MM.1S (cell line): ENCODE results near the gene RNF113A.
"Not testable (repeated sequence)": the region's sequence is repeated elsewhere in the genome, so short reads cannot be mapped to it uniquely, and the experiment has no call there.

ENCODE experiments used
- DNase-seq: peaks from one replicate; pipeline ENCODE4 v3.0.0-alpha.2; 2015
- H2AFZ ChIP-seq: fragments of 300-600 bp; sonication (generic); 2 replicates; pipeline ENCODE4 v1.6.0; 2016; ENCODE audit warnings: antibody characterized with exemption, low read length
- H3F3A ChIP-seq: fragments of 300-600 bp; sonication (generic); 2 replicates; pipeline ENCODE4 v1.6.1; 2016; ENCODE audit warnings: mild to moderate bottlenecking, antibody characterized with exemption, low read length, moderate library complexity, mixed read lengths; ENCODE audit not compliant: insufficient read depth
- H3K27ac ChIP-seq: fragments of 300-600 bp; sonication (generic); 2 replicates; pipeline ENCODE4 v1.5.1; 2016; ENCODE audit warnings: mild to moderate bottlenecking, low read length
- H3K27me3 ChIP-seq: fragments of 300-600 bp; sonication (generic); replicated peaks from 2 replicates; pipeline ENCODE4 v1.6.0; 2016; ENCODE audit warnings: low read length; ENCODE audit not compliant: insufficient read depth
- H3K36me3 ChIP-seq: fragments of 300-600 bp; sonication (generic); replicated peaks from 2 replicates; pipeline ENCODE4 v1.6.1; 2016; ENCODE audit warnings: mild to moderate bottlenecking, low read length, mixed read lengths; ENCODE audit not compliant: insufficient read depth
- H3K4me1 ChIP-seq: fragments of 300-600 bp; sonication (generic); 2 replicates; pipeline ENCODE4 v1.6.1; 2016; ENCODE audit warnings: low read length, mixed read lengths
- H3K4me2 ChIP-seq: fragments of 300-600 bp; sonication (generic); 2 replicates; pipeline ENCODE4 v1.6.0; 2016; ENCODE audit warnings: low read depth, low read length
- H3K4me3 ChIP-seq: fragments of 300-600 bp; sonication (generic); 2 replicates; pipeline ENCODE4 v1.5.1; 2016; ENCODE audit warnings: low read length, mixed read lengths
- H3K79me2 ChIP-seq: fragments of 300-600 bp; sonication (generic); 2 replicates; pipeline ENCODE4 v1.6.1; 2016; ENCODE audit warnings: mixed run types, low read length, mixed read lengths
- H3K9ac ChIP-seq: fragments of 300-600 bp; sonication (generic); 2 replicates; pipeline ENCODE4 v1.6.1; 2016; ENCODE audit warnings: low read length, mixed read lengths
- H3K9me2 ChIP-seq: fragments of 300-600 bp; sonication (generic); replicated peaks from 2 replicates; pipeline ENCODE4 v1.6.1; 2016; ENCODE audit warnings: mild to moderate bottlenecking, low read length, mixed read lengths; ENCODE audit not compliant: insufficient read depth
- H3K9me3 ChIP-seq: fragments of 300-600 bp; sonication (generic); replicated peaks from 2 replicates; pipeline ENCODE4 v1.6.1; 2016; ENCODE audit warnings: mild to moderate bottlenecking, low read length, mixed read lengths; ENCODE audit not compliant: insufficient read depth
- H4K20me1 ChIP-seq: fragments of 300-600 bp; sonication (generic); 2 replicates; pipeline ENCODE4 v1.6.1; 2016; ENCODE audit warnings: mild to moderate bottlenecking, low read length, moderate library complexity, mixed read lengths; ENCODE audit not compliant: insufficient read depth
- EZH2 ChIP-seq: fragments of 300-600 bp; sonication (generic); optimal IDR thresholded peaks from 2 replicates; pipeline ENCODE3; 2017; ENCODE audit warnings: low read depth, mild to moderate bottlenecking, antibody characterized with exemption, low read length, mixed read lengths
- EZH2phosphoT487 ChIP-seq: fragments of 300-600 bp; sonication (generic); IDR thresholded peaks from 2 replicates; pipeline ENCODE4 v1.6.1; 2018; ENCODE audit warnings: antibody characterized with exemption, low read length
- TF ChIP-seq, protein P1 (sequence below): fragments of 300-600 bp; sonication (generic); IDR thresholded peaks from 2 replicates; pipeline ENCODE4 v1.5.1; 2016; ENCODE audit warnings: antibody characterized with exemption, low read length, mixed read lengths

The RNF113A gene

DNA sequence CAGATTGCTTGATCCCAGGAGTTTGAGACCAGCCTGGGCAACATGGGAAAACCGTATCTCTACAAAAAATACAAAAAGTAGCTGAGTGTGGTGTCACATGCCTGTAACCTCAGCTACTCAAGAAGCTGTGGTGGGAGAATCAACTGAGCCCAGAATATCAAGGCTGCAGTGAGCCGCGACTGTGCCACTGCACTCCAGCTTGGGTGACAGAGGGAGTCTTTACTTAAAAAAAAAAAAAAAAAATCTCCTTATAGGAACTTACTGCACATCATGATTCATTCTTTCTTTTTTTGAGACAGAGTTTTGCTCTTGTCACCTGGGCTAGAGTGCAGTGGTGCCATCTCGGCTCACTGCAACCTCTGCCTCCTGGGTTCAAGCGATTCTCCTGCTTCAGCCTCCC, 43.1 kb downstream of the RNF113A start:
- no peak overlapping the region for H2AFZ ChIP-seq
- DNase-seq, result no peak
- TF ChIP-seq, protein P1, sequence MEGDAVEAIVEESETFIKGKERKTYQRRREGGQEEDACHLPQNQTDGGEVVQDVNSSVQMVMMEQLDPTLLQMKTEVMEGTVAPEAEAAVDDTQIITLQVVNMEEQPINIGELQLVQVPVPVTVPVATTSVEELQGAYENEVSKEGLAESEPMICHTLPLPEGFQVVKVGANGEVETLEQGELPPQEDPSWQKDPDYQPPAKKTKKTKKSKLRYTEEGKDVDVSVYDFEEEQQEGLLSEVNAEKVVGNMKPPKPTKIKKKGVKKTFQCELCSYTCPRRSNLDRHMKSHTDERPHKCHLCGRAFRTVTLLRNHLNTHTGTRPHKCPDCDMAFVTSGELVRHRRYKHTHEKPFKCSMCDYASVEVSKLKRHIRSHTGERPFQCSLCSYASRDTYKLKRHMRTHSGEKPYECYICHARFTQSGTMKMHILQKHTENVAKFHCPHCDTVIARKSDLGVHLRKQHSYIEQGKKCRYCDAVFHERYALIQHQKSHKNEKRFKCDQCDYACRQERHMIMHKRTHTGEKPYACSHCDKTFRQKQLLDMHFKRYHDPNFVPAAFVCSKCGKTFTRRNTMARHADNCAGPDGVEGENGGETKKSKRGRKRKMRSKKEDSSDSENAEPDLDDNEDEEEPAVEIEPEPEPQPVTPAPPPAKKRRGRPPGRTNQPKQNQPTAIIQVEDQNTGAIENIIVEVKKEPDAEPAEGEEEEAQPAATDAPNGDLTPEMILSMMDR, result no peak
- TF ChIP-seq EZH2phosphoT487 (no peak), EZH2 (no peak)
- H3K4me1 ChIP-seq, result peaks cover 2% of the 10 kb centered on the region; the same call in 1 of the 2 replicates
- H3K9ac ChIP-seq, result no peak overlapping the region
- no peak overlapping the region for H3K27ac ChIP-seq
- no peak overlapping the region for H3K4me3 ChIP-seq
- H3K9me2 ChIP-seq, result no peaks in the 10 kb centered on the region
- H3K9me3 ChIP-seq, result no peaks in the 10 kb centered on the region
- H3K4me2 ChIP-seq, result no peak overlapping the region
- no peaks in the 10 kb centered on the region for H3K27me3 ChIP-seq
- no peaks in the 10 kb centered on the region for H4K20me1 ChIP-seq
- H3F3A ChIP-seq, result no peaks in the 10 kb centered on the region
- H3K36me3 ChIP-seq, result no peaks in the 10 kb centered on the region
- no peaks in the 10 kb centered on the region for H3K79me2 ChIP-seq

DNA sequence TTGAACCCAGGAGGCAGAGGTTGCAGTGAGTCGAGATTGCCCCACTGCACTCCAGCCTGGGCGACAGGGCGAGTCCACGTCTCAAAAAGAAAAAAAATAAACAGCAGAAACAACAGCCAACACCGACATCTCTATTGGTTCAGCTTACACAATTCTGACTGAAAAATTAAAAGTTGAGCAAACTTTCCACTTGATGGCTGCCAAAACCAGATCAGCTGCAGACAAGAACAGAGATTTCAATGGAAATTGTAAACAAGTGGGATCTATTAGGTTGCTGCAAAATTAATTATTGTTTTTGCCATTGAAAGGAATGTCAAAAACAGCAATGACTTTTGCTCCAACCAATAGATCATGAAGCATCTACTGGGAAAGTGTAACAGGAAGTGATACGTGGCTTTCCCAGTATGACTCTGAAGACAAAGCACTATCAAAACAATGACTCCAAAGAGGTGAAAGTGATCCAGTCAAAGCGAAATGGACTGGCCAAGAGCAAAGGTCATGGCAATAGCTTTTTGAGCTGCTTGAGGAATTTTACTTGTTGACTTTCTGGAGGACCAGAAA, 45.1 kb downstream of the RNF113A start:
- H3K79me2 ChIP-seq, result no peaks in the 10 kb centered on the region
- no peak for TF ChIP-seq EZH2
- TF ChIP-seq, protein P1, result no peak
- TF ChIP-seq EZH2phosphoT487, result no peak
- H3K36me3 ChIP-seq, result no peaks in the 10 kb centered on the region
- DNase-seq, result no peak
- H3K4me1 ChIP-seq, result 0 out of 2 replicates have a peak, but pooled peaks cover 5% of the 10 kb centered on the region
- no peaks in the 10 kb centered on the region for H3K9me3 ChIP-seq
- H3K9me2 ChIP-seq, result no peaks in the 10 kb centered on the region
- H3K9ac ChIP-seq, result no peak overlapping the region
- H2AFZ ChIP-seq, result no peak overlapping the region
- H3K27ac ChIP-seq, result no peak overlapping the region
- no peaks in the 10 kb centered on the region; the same call in 1 of the 2 replicates for H3F3A ChIP-seq
- no peak overlapping the region for H3K4me2 ChIP-seq
- H3K27me3 ChIP-seq, result no peaks in the 10 kb centered on the region
- no peak overlapping the region for H3K4me3 ChIP-seq
- H4K20me1 ChIP-seq, result no peaks in the 10 kb centered on the region

GRCh38 chrX:119824221-119824620, 47.3 kb downstream of the RNF113A start:
- not testable (repeated sequence) for H4K20me1 ChIP-seq, H3K9ac ChIP-seq, H3K4me1 ChIP-seq, H3K27ac ChIP-seq, H3K79me2 ChIP-seq, H3F3A ChIP-seq, H3K36me3 ChIP-seq, H3K9me3 ChIP-seq, H3K27me3 ChIP-seq, H3K4me2 ChIP-seq, H3K4me3 ChIP-seq, H3K9me2 ChIP-seq, DNase-seq, H2AFZ ChIP-seq

- H3K27me3 ChIP-seq, H3F3A ChIP-seq, H3K9me3 ChIP-seq, H3K36me3 ChIP-seq, H3K9me2 ChIP-seq, H3K79me2 ChIP-seq, H3K4me1 ChIP-seq, H4K20me1 ChIP-seq: not testable (repeated sequence)
- Histone ChIP-seq H3K27ac (peak overlapping the region; percentile 73; the same call in 1 of the 2 replicates), H3K9ac (peak overlapping the region; percentile 30; the same call in 1 of the 2 replicates), H3K4me3 (peak overlapping the region; percentile 34), H3K4me2 (peak overlapping the region; percentile 53; the same call in 1 of the 2 replicates), H2AFZ (peak overlapping the region; percentile 60)
- peak; percentile 88 for DNase-seq
These were observed 49.8 kb downstream of the RNF113A start for GRCh38 chrX:119821703-119822102.
